ENCODE results near the gene SPATA31E1.
"Not testable (repeated sequence)": the region's sequence is repeated elsewhere in the genome, so short reads cannot be mapped to it uniquely, and the experiment has no call there.

SPATA31E1 gene

DNA sequence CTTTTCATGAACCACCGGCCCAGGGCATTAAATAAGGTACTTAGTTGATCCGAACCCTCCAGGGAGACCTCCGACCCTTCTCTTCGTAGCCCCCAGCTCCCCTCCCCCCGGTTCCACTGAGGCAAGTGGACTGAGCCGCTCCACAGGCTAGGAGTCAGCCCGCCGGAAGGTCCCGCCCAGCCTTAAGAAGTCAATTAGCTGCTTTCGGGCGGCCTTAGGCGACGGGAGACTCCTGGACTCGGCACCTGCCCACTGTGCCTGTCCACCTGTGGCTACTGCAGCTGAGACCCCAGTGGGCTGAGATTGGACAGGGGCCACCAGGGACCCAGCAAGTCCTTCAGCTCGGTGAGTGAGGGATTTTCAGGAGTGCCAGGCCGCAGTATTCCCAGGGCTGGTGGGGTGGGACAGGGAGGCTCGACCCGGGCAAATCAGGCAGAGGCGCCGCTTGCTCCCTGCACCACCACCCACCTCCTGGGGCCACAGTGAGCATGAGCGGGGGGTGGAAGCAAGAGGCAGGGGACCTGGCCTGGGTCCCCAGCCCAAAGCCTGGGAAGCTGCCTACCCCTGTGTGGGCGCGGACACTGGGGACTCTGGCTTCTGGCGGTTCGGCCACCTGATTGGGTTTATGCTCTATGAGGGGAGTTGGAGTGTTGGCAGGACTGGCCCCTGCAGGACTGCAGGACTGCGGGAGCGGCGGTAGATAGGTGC, 39.6 kb upstream of the SPATA31E1 start:
- Mint-ChIP-seq H3K27ac (no peak overlapping the region), H3K9me3 (peaks cover 10% of the 10 kb centered on the region), H3K4me1 (no peaks in the 10 kb centered on the region), H3K36me3 (ENCODE audit: low read depth) (no peaks in the 10 kb centered on the region), H3K4me3 (no peak overlapping the region), H3K27me3 (ENCODE audit: low read depth, poor library complexity) (no peaks in the 10 kb centered on the region)
- TF ChIP-seq, protein P1, sequence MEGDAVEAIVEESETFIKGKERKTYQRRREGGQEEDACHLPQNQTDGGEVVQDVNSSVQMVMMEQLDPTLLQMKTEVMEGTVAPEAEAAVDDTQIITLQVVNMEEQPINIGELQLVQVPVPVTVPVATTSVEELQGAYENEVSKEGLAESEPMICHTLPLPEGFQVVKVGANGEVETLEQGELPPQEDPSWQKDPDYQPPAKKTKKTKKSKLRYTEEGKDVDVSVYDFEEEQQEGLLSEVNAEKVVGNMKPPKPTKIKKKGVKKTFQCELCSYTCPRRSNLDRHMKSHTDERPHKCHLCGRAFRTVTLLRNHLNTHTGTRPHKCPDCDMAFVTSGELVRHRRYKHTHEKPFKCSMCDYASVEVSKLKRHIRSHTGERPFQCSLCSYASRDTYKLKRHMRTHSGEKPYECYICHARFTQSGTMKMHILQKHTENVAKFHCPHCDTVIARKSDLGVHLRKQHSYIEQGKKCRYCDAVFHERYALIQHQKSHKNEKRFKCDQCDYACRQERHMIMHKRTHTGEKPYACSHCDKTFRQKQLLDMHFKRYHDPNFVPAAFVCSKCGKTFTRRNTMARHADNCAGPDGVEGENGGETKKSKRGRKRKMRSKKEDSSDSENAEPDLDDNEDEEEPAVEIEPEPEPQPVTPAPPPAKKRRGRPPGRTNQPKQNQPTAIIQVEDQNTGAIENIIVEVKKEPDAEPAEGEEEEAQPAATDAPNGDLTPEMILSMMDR (IDR thresholded peaks at IDR 0.05): no peak
- DNase-seq: no peak

DNA sequence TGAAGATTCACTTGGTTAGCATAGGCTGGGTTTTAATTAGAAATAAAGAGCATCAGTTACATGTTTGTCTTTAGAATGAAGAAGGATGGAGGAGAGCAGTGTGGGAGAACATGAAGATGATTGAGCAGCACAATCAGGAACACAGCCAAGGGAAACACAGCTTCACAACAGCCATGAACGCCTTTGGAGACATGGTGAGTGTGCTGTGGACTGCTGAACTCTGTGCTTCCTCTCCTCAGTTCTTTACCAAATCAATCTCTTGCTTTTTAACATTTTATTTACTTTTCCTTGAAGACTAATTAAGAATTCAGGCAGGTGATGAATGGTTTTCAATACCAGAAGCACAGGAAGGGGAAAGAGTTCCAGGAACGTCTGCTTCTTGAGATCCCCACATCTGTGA, 38.2 kb upstream of the SPATA31E1 start:
- Mint-ChIP-seq H3K4me3 (no peak overlapping the region), H3K27ac (no peak overlapping the region), H3K36me3 (ENCODE audit: low read depth) (no peaks in the 10 kb centered on the region), H3K4me1 (no peaks in the 10 kb centered on the region), H3K27me3 (ENCODE audit: low read depth, poor library complexity) (no peaks in the 10 kb centered on the region), H3K9me3 (peaks cover 10% of the 10 kb centered on the region)
- TF ChIP-seq, protein P1 (IDR thresholded peaks at IDR 0.05): no peak
- no peak for DNase-seq

DNA sequence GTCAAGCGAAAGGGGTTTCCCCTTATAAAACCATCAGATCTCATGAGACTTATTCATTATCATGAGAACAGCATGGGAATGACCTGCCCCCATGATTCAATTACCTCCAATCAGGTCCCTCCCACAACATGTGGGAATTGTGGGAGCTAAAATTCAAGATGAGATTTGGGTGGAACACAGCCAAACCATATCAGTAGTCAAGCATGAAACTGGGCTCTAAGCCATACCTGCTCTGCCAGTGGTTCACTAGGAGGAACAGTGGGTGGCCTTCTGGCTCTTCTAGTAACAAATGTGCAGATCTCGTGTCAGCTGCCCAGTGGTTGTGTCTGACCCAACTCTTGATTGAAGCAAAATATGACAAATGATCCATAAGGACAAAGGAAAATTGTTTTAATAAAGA, 34.9 kb upstream of the SPATA31E1 start:
- not testable (repeated sequence) for H3K9me3 Mint-ChIP-seq; H3K36me3 Mint-ChIP-seq (ENCODE audit: low read depth); H3K27ac Mint-ChIP-seq; DNase-seq; H3K27me3 Mint-ChIP-seq (ENCODE audit: low read depth, poor library complexity); H3K4me1 Mint-ChIP-seq; H3K4me3 Mint-ChIP-seq

DNA sequence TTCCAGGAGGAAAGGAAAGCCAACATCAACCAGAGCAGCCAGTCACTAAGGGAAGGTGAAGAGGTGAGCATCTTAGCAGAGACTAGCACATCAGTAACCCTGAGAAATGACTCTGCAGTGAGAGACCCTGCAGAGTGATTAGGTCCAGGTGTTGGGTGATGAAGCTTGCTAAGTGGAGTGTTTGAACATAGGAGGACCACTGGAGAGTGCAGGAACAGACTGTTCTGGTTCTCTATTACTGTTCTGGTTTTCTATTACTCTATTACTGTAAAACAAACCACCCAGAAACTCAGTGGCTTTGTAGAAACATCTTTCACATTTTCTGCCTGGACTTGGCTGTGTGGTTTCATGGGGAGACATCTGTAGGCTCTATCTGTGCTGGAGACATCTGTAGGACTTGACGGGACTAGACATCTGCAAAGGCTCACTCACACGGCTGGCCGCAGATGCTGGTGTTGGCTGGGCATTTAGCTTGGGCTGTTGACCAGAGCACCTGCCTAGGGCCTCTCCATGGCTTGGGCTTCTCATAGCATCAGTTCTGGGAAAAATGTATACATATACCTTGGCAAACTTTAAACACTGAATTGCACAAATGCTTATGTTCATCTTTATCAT, 33.4 kb upstream of the SPATA31E1 start:
- no peak for DNase-seq
- Mint-ChIP-seq H3K36me3 (ENCODE audit: low read depth) (no peaks in the 10 kb centered on the region), H3K4me3 (no peak overlapping the region), H3K27ac (no peak overlapping the region), H3K27me3 (ENCODE audit: low read depth, poor library complexity) (peaks cover 3% of the 10 kb centered on the region), H3K4me1 (peaks cover 5% of the 10 kb centered on the region), H3K9me3 (no peaks in the 10 kb centered on the region)
- TF ChIP-seq, protein P1 (IDR thresholded peaks at IDR 0.05): no peak

DNA sequence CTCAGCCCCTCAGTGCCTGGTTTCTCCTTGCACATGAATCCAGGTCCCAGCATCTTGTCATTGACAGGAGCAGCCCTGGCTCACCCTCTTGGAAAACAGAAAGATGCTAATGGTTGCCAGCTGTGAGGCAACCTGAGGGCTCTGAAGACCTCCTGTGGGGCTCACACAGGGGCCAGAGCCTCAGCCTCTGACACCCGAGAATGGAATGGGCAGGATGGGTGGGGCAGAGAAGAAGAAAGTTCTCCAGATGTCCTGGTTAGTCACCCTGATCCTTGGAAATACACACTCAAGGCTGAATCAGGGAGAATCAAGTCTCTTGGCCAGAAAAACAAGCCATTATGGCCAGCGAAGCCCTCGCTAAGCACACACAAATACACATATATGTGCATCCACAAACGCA, 32.3 kb upstream of the SPATA31E1 start:
- no peak for DNase-seq
- no peak overlapping the region for H3K4me3 Mint-ChIP-seq
- no peaks in the 10 kb centered on the region for H3K9me3 Mint-ChIP-seq
- H3K27me3 Mint-ChIP-seq (ENCODE audit: low read depth, poor library complexity): peaks cover 3% of the 10 kb centered on the region
- no peaks in the 10 kb centered on the region for H3K36me3 Mint-ChIP-seq (ENCODE audit: low read depth)
- peaks cover 6% of the 10 kb centered on the region for H3K4me1 Mint-ChIP-seq
- TF ChIP-seq, protein P1 (IDR thresholded peaks at IDR 0.05): no peak
- no peak overlapping the region for H3K27ac Mint-ChIP-seq

DNA sequence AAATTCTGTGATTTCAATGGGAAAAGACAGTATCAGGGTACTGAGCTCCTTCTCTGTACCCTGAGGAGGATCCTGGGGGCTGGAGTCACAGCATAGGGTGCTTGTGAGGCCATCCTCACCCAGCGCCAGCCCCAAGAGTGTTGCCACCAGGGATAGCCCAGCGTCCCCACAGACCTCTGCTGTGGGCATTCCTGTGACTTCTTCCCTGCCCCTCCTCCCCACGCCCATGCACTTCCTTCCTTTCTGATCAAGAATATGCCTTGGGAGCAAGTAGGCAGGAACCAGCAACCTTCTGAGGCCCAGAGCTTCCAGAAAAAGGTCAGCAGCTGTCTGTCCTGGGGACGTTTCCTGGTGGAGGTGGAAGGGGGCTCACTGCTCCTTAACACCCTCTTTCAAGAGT, 31.5 kb upstream of the SPATA31E1 start:
- H3K4me3 Mint-ChIP-seq; H3K4me1 Mint-ChIP-seq; H3K27ac Mint-ChIP-seq; DNase-seq; H3K36me3 Mint-ChIP-seq (ENCODE audit: low read depth); H3K27me3 Mint-ChIP-seq (ENCODE audit: low read depth, poor library complexity); H3K9me3 Mint-ChIP-seq: not testable (repeated sequence)

DNA sequence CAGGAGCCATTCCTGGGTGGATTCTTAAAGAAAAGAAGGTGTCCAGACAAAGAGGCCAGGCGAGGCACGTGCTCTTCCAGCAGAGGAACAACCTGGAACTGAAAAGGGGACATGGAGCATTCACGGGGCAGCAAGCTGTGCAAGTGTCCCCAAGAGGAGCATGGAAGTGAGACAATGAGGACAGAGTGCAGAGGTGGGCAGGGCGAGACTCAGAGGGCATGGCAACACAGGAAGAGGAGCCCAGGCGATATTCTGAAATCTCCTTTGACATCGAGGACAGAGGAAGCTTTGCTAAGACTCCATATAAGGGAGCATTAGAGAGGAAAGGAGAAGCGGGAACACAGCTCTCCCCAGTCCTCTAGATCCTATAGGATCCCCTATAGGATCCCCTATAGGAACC, 29.4 kb upstream of the SPATA31E1 start:
- H3K4me1 Mint-ChIP-seq: peaks cover 6% of the 10 kb centered on the region
- H3K9me3 Mint-ChIP-seq: peaks cover 13% of the 10 kb centered on the region
- no peak overlapping the region for H3K27ac Mint-ChIP-seq
- H3K4me3 Mint-ChIP-seq: no peak overlapping the region
- TF ChIP-seq, protein P1 (IDR thresholded peaks at IDR 0.05): no peak
- no peaks in the 10 kb centered on the region for H3K36me3 Mint-ChIP-seq (ENCODE audit: low read depth)
- DNase-seq: no peak
- peaks cover 3% of the 10 kb centered on the region for H3K27me3 Mint-ChIP-seq (ENCODE audit: low read depth, poor library complexity)

All from nephron progenitor cell (in vitro differentiated cells).